HEK293T (cell line): ENCODE results near the gene DAO.
"Not testable (repeated sequence)": the region's sequence is repeated elsewhere in the genome, so short reads cannot be mapped to it uniquely, and the experiment has no call there.

ENCODE experiments used
- CTCF ChIA-PET: fragments of 350-600 bp; formaldehyde crosslinking; extraction: SDS; loops from one replicate; lab custom pipeline; 2021; ENCODE audit warnings: antibody characterized with exemption, inconsistent platforms; lab: Yijun Ruan, JAX
- POLR2A ChIA-PET: fragments of 350-600 bp; formaldehyde crosslinking; extraction: SDS; loops from one replicate; lab custom pipeline; 2020; ENCODE audit warnings: antibody characterized with exemption, inconsistent platforms; lab: Yijun Ruan, JAX
- DNase-seq: peaks from one replicate; pipeline ENCODE4 v3.0.0; 2012; ENCODE audit warnings: mixed read lengths; ENCODE audit errors: extremely low spot score
- ARNT ChIP-seq: fragments of 450-650 bp; IDR thresholded peaks from 2 replicates; pipeline ENCODE4 v1.6.1; 2017; ENCODE audit warnings: mild to moderate bottlenecking
- BHLHE40 ChIP-seq: fragments of 450-650 bp; IDR thresholded peaks from 2 replicates; pipeline ENCODE4 v1.6.1; 2016; ENCODE audit warnings: mild to moderate bottlenecking, moderate library complexity, borderline replicate concordance
- CTBP1 ChIP-seq: fragments of 450-650 bp; IDR thresholded peaks from 2 replicates; pipeline ENCODE4 v1.6.1; 2016; ENCODE audit warnings: borderline replicate concordance
- ELF4 ChIP-seq: fragments of 450-650 bp; IDR thresholded peaks from 2 replicates; pipeline ENCODE4 v1.6.1; 2017; ENCODE audit warnings: antibody characterized with exemption
- FOXA1 ChIP-seq: fragments of 450-650 bp; IDR thresholded peaks from 2 replicates; pipeline ENCODE4 v1.6.1; 2016; ENCODE audit warnings: mild to moderate bottlenecking
- FOXK2 ChIP-seq: fragments of 450-650 bp; IDR thresholded peaks from 2 replicates; pipeline ENCODE4 v1.6.1; 2016; ENCODE audit warnings: mild to moderate bottlenecking
- FOXM1 ChIP-seq: fragments of 450-650 bp; IDR thresholded peaks from 2 replicates; pipeline ENCODE4 v1.6.1; 2017; ENCODE audit warnings: mild to moderate bottlenecking, borderline replicate concordance
- HDGF ChIP-seq: fragments of 450-650 bp; IDR thresholded peaks from 2 replicates; pipeline ENCODE4 v1.6.1; 2017; ENCODE audit warnings: antibody characterized with exemption, borderline replicate concordance
- L3MBTL2 ChIP-seq: fragments of 450-650 bp; conservative IDR thresholded peaks from 2 replicates; pipeline ENCODE4 v1.6.1; 2016; ENCODE audit warnings: mild to moderate bottlenecking
- LEF1 ChIP-seq: fragments of 450-650 bp; IDR thresholded peaks from 2 replicates; pipeline ENCODE4 v1.6.1; 2017; ENCODE audit warnings: mild to moderate bottlenecking, borderline replicate concordance
- NFRKB ChIP-seq: fragments of 450-650 bp; IDR thresholded peaks from 2 replicates; pipeline ENCODE4 v1.6.1; 2016; ENCODE audit warnings: mild to moderate bottlenecking, moderate library complexity
- PKNOX1 ChIP-seq: fragments of 450-650 bp; IDR thresholded peaks from 2 replicates; pipeline ENCODE4 v1.6.1; 2016
- SP1 ChIP-seq: fragments of 450-650 bp; IDR thresholded peaks from 2 replicates; pipeline ENCODE4 v1.6.1; 2017
- SUZ12 ChIP-seq: fragments of 450-650 bp; IDR thresholded peaks from 2 replicates; pipeline ENCODE4 v1.6.1; 2016; ENCODE audit warnings: mild to moderate bottlenecking
- TARDBP ChIP-seq: fragments of 450-650 bp; IDR thresholded peaks from 2 replicates; pipeline ENCODE4 v1.6.1; 2016
- ZNF384 ChIP-seq: fragments of 450-650 bp; IDR thresholded peaks from 2 replicates; pipeline ENCODE4 v1.6.1; 2016

Gene DAO

DNA sequence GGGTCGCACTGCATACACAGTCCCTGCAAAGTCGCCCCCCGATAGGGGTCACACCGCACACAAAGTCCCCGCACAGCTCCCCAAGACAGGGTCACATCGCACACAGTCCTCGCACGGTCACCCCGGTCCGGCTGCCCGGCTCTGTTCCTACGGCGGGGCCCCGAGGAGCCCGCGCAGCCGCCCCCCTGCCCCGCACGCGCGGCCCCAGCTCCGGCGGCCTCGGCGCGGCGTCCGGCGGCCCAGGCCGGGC is 22.8 kb upstream of the DAO start:
- DNase-seq, result no peak
- POLR2A ChIA-PET, result interaction anchor here (0.6 to 1.8 kb wide), 9 partner anchors 9 to 51 kb away, joined by 3 to 6 read pairs (median 4); no protein-coding TSS in a partner anchor
- no peak for TF ChIP-seq FOXA1
- no peak for TF ChIP-seq CTBP1
- TF ChIP-seq L3MBTL2, result no peak
- CTCF ChIA-PET, result no interaction called here

DNA sequence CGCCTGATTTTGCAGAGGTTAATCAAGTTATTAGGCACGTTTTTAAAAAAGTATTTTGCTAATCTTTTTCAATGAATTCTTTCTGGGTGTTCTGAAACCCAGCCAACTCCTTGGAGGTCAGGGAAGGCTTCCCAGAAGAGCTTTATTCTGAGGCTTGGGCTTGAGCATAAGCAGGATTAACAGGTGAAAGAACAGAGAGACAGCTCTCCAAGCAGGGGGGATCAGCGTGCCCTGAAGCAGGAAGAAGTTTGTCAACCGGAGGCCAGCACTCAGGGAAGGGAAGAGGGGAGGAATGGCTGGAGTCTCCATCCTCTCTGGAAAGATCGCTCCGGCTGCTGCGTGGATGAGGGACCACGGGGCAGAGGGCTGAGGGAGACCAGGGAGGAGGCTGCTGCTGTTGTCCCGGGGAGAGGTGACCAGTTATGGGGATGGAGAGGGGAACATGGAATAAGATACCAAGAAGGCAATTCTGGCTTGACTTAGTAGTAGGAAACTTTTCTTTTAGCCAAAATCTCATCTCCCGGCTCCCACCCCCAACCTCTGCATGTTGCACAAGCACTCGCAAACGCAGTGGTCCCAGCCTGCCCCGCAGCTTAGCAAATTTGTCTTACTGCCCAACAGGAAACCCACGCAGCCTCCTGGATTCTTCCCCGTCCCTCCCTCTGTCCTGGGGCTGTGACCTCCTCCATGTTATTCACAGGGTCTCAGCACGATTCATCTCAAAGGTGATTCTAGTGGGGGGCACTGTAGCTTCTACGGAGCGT is 21.4 kb upstream of the DAO start:
- CTCF ChIA-PET, result interaction anchor here (0.5 kb wide), 1 partner anchor 570 kb away, joined by 3 read pairs; no protein-coding TSS in a partner anchor
- DNase-seq, result no peak
- POLR2A ChIA-PET, result interaction anchor here (0.6 to 1.0 kb wide), 3 partner anchors 26 to 234 kb away, joined by 3 read pairs; no protein-coding TSS in a partner anchor
- TF ChIP-seq CTBP1, result no peak
- TF ChIP-seq L3MBTL2, result no peak
- TF ChIP-seq PKNOX1, result no peak
- TF ChIP-seq ARNT, result no peak
- TF ChIP-seq ZNF384, result no peak
- no peak for TF ChIP-seq HDGF
- no peak for TF ChIP-seq BHLHE40
- TF ChIP-seq ELF4, result no peak
- no peak for TF ChIP-seq SP1
- TF ChIP-seq NFRKB, result no peak
- no peak for TF ChIP-seq FOXA1
- TF ChIP-seq FOXK2, result no peak
- no peak for TF ChIP-seq LEF1

GRCh38 chr12:108859141-108859922 is 20.6 kb upstream of the DAO start:
- CTCF ChIA-PET, POLR2A ChIA-PET, DNase-seq: not testable (repeated sequence)

DNA sequence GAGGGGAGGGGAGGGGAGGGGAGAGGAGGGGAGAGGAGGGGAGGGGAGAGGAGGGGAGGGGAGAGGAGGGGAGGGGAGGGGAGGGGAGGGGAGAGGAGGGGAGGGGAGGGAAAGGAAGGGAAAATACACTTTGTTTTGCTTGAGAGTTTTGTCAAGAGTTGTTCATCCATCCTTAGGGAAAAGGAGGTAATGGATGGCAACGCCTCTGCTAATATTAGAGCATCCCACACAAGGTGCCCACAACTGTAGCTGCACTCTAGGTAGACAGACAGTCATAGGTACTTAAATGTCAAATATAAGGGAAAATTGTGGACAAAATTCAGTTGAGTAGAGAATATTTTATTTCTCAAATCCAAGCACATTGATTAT is 20.0 kb upstream of the DAO start:
- POLR2A ChIA-PET, result no interaction called here
- CTCF ChIA-PET, result no interaction called here
- no peak for TF ChIP-seq LEF1
- no peak for TF ChIP-seq NFRKB
- TF ChIP-seq ZNF384, result no peak
- no peak for TF ChIP-seq HDGF
- TF ChIP-seq FOXK2, result no peak
- no peak for TF ChIP-seq FOXA1
- TF ChIP-seq L3MBTL2, result no peak
- TF ChIP-seq SUZ12, result no peak
- DNase-seq, result no peak

DNA sequence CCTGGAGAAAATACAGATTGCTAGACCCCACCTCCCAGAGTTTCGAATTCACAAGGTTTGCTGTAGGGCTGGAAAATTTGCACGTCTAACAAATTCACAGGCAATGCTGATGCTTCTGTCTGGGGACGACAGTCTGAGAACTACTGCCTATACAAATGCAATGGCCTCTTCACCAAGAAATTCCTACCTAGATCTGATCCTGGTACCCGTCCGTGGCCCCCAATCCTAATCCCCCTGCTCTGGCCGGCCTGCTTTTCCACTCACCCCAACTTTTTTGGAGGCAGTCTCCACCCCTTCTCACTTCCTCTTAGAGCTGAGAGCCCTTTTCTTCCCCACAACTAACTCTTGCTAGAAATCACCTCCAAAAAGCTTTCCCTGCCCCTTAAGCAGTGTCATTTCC is 19.4 kb upstream of the DAO start:
- no peak for DNase-seq
- CTCF ChIA-PET, result no interaction called here
- POLR2A ChIA-PET, result no interaction called here
- no peak for TF ChIP-seq PKNOX1
- no peak for TF ChIP-seq CTBP1
- TF ChIP-seq SP1, result no peak
- TF ChIP-seq FOXA1, result no peak
- TF ChIP-seq NFRKB, result no peak
- no peak for TF ChIP-seq TARDBP
- TF ChIP-seq ELF4, result no peak
- no peak for TF ChIP-seq LEF1
- no peak for TF ChIP-seq SUZ12
- TF ChIP-seq L3MBTL2, result no peak
- TF ChIP-seq FOXK2, result no peak
- no peak for TF ChIP-seq FOXM1
- TF ChIP-seq ARNT, result no peak
- no peak for TF ChIP-seq HDGF
- no peak for TF ChIP-seq ZNF384
- no peak for TF ChIP-seq BHLHE40

DNA sequence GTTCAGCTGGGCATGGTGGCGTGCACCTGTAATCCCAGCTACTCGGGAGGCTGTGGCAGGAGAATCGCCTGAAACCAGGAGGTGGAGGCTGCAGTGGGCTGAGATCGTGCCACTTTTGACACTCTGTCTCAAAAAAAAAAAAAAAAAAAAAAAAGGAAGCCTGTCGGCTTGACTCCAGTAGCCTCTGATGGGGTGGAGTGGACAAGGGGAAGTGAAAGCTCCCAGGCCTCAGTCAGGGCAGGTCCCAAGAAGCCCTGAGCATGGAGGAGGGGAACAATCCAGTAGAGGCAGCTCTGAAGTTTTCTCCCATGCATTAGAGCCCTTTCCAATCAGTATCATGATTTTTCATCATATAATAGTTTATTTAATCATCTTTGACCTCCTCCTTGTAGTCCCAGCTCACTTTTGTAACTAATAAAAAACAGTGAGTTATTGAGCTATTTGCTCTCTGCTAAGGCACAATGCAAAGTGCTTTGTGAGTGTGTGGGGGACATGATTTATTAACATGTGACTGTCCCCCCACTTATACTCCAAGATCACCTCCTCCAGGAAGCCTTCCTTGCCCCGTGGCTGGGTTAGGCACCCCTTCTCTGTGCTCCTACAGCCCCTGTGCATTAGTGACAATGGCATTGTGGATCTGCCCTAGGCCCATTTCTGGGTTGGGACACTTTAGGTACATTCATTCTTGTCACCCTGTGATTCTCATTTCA is 17.9 kb upstream of the DAO start:
- no peak for DNase-seq
- ChIA-PET CTCF (interaction anchor here (0.5 kb wide), 1 partner anchor 22 kb away, joined by 3 read pairs; no protein-coding TSS in a partner anchor), POLR2A (no interaction called here)
- TF ChIP-seq SP1, result no peak
- TF ChIP-seq L3MBTL2, result no peak
- no peak for TF ChIP-seq ARNT
- TF ChIP-seq SUZ12, result no peak

DNA sequence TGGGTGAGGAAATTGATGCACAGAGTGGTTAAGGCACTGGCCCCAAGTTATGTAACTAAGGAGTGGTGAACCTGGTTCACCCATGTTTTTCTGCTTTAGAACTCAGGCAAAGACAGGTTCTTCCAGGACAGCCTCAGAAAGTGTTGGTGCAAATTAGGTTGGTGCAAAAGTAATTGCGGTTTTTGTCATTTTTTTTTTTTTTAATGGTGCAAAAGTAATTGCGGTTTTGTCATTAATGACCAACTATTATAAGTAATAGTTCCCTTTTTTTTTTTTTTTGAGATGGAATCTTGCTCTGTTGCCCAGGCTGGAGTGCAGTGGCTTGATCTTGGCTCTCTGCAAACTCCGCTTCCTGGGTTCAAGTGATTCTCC is 17.3 kb upstream of the DAO start:
- ChIA-PET POLR2A (no interaction called here), CTCF (no interaction called here)
- DNase-seq, result no peak
- TF ChIP-seq ELF4 (peak; percentile 75), SUZ12 (no peak), FOXK2 (no peak), FOXM1 (no peak)
